Nephron progenitor cell (in vitro differentiated cells): Measurements from ENCODE around the gene ANXA3.
"Not testable (repeated sequence)": the region's sequence is repeated elsewhere in the genome, so short reads cannot be mapped to it uniquely, and the experiment has no call there.

Source experiments
- DNase-seq: peaks from one replicate; pipeline ENCODE4 v3.0.0; 2021
- H3K27ac Mint-ChIP-seq: 2 replicates; pipeline ENCODE4 v1.8.0; 2021; ENCODE audit warnings: mild to moderate bottlenecking, moderate library complexity, mixed read lengths
- H3K27me3 Mint-ChIP-seq: 2 replicates; pipeline ENCODE4 v1.8.0; 2021; ENCODE audit warnings: mild to moderate bottlenecking, low read depth, mixed read lengths; ENCODE audit not compliant: poor library complexity
- H3K36me3 Mint-ChIP-seq: 2 replicates; pipeline ENCODE4 v1.8.0; 2021; ENCODE audit warnings: low read depth, mixed read lengths
- H3K4me1 Mint-ChIP-seq: 2 replicates; pipeline ENCODE4 v1.8.0; 2021; ENCODE audit warnings: mixed read lengths
- H3K4me3 Mint-ChIP-seq: 2 replicates; pipeline ENCODE4 v1.8.0; 2021; ENCODE audit warnings: mild to moderate bottlenecking, moderate library complexity, mixed read lengths
- H3K9me3 Mint-ChIP-seq: 2 replicates; pipeline ENCODE4 v1.8.0; 2021; ENCODE audit warnings: mild to moderate bottlenecking, moderate library complexity, mixed read lengths
- TF ChIP-seq, protein P1 (sequence below): fragments of 200-600 bp; sonication (generic); IDR thresholded peaks from 2 replicates; pipeline ENCODE4 v1.5.0; 2021; ENCODE audit warnings: antibody characterized with exemption

Gene ANXA3

GRCh38 chr4:78588894-78589545 is 37.5 kb downstream of the ANXA3 start:
- Mint-ChIP-seq H3K27me3 (no peaks in the 10 kb centered on the region), H3K27ac (no peak overlapping the region), H3K9me3 (peaks cover 3% of the 10 kb centered on the region), H3K36me3 (peaks cover 2% of the 10 kb centered on the region), H3K4me3 (no peak overlapping the region), H3K4me1 (no peaks in the 10 kb centered on the region)
- TF ChIP-seq, protein P1, sequence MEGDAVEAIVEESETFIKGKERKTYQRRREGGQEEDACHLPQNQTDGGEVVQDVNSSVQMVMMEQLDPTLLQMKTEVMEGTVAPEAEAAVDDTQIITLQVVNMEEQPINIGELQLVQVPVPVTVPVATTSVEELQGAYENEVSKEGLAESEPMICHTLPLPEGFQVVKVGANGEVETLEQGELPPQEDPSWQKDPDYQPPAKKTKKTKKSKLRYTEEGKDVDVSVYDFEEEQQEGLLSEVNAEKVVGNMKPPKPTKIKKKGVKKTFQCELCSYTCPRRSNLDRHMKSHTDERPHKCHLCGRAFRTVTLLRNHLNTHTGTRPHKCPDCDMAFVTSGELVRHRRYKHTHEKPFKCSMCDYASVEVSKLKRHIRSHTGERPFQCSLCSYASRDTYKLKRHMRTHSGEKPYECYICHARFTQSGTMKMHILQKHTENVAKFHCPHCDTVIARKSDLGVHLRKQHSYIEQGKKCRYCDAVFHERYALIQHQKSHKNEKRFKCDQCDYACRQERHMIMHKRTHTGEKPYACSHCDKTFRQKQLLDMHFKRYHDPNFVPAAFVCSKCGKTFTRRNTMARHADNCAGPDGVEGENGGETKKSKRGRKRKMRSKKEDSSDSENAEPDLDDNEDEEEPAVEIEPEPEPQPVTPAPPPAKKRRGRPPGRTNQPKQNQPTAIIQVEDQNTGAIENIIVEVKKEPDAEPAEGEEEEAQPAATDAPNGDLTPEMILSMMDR: no peak
- no peak for DNase-seq

- Mint-ChIP-seq H3K4me1 (no peaks in the 10 kb centered on the region), H3K27ac (no peak overlapping the region), H3K36me3 (peaks cover 4% of the 10 kb centered on the region), H3K27me3 (peaks cover 8% of the 10 kb centered on the region), H3K9me3 (peaks cover 10% of the 10 kb centered on the region), H3K4me3 (no peak overlapping the region)
- TF ChIP-seq, protein P1: no peak
- DNase-seq: no peak
Measured at GRCh38 chr4:78591404-78591803, 39.8 kb downstream of the ANXA3 start.

GRCh38 chr4:78592088-78592783 is 40.7 kb downstream of the ANXA3 start:
- H3K27me3 Mint-ChIP-seq: peaks cover 8% of the 10 kb centered on the region
- H3K4me1 Mint-ChIP-seq: no peaks in the 10 kb centered on the region
- peaks cover 10% of the 10 kb centered on the region for H3K9me3 Mint-ChIP-seq
- no peak for DNase-seq
- no peak overlapping the region for H3K4me3 Mint-ChIP-seq
- TF ChIP-seq, protein P1: peak; percentile 35
- H3K27ac Mint-ChIP-seq: no peak overlapping the region
- peaks cover 4% of the 10 kb centered on the region for H3K36me3 Mint-ChIP-seq

GRCh38 chr4:78596111-78596742 is 44.7 kb downstream of the ANXA3 start:
- Mint-ChIP-seq H3K4me3 (no peak overlapping the region), H3K36me3 (peaks cover 4% of the 10 kb centered on the region), H3K27me3 (peaks cover 8% of the 10 kb centered on the region), H3K27ac (no peak overlapping the region), H3K9me3 (peaks cover 10% of the 10 kb centered on the region), H3K4me1 (peaks cover 6% of the 10 kb centered on the region)
- no peak for DNase-seq
- TF ChIP-seq, protein P1: no peak

- peaks cover 11% of the 10 kb centered on the region for H3K27me3 Mint-ChIP-seq
- H3K27ac Mint-ChIP-seq: peak overlapping the region; percentile 34
- H3K4me3 Mint-ChIP-seq, H3K36me3 Mint-ChIP-seq, H3K9me3 Mint-ChIP-seq, DNase-seq: not testable (repeated sequence)
- H3K4me1 Mint-ChIP-seq: peaks cover 12% of the 10 kb centered on the region
Measured at GRCh38 chr4:78598431-78598830, 46.9 kb downstream of the ANXA3 start.

- Mint-ChIP-seq H3K27me3 (peaks cover 11% of the 10 kb centered on the region), H3K4me1 (peaks cover 12% of the 10 kb centered on the region), H3K9me3 (peaks cover 6% of the 10 kb centered on the region), H3K4me3 (no peak overlapping the region), H3K36me3 (peaks cover under 1% of the 10 kb centered on the region), H3K27ac (no peak overlapping the region)
- no peak for DNase-seq
- TF ChIP-seq, protein P1: no peak
Measured at GRCh38 chr4:78599147-78599546, 47.6 kb downstream of the ANXA3 start.
